Measurements from ENCODE around the gene LMNTD2.

LMNTD2 gene

DNA sequence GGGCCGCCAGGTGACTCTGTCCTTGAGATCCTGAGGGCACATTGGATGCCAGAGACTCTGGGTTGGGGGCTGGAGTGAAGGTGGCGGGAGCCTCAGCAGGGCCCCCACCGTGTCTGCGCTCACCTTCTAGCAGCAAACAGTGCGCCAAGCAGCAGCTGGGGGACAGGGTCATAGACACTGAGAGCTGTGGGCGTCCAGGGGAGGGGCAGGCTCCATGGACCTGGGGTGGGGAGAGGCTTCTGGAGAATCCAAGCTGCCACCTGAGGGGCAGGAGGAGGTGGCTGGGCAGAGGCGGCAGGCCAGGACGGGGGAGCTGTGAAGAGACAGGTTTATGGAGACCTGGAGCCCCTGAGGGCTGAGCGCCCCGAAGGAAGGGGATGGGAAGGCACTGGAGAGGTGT, 23.7 kb upstream of the LMNTD2 start:
- no peak for DNase-seq (ENCODE audit: extremely low read depth, insufficient read length)
- Histone ChIP-seq H3K27me3 (replicated peaks; ENCODE audit: control insufficient read depth, insufficient read depth, low read length) (no peaks in the 10 kb centered on the region), H3K36me3 (ENCODE audit: control insufficient read depth, insufficient read depth, low read length) (peaks cover 35% of the 10 kb centered on the region), H3K4me3 (replicated peaks; ENCODE audit: low read depth, low read length) (no peak overlapping the region)
- TF ChIP-seq, protein P1, sequence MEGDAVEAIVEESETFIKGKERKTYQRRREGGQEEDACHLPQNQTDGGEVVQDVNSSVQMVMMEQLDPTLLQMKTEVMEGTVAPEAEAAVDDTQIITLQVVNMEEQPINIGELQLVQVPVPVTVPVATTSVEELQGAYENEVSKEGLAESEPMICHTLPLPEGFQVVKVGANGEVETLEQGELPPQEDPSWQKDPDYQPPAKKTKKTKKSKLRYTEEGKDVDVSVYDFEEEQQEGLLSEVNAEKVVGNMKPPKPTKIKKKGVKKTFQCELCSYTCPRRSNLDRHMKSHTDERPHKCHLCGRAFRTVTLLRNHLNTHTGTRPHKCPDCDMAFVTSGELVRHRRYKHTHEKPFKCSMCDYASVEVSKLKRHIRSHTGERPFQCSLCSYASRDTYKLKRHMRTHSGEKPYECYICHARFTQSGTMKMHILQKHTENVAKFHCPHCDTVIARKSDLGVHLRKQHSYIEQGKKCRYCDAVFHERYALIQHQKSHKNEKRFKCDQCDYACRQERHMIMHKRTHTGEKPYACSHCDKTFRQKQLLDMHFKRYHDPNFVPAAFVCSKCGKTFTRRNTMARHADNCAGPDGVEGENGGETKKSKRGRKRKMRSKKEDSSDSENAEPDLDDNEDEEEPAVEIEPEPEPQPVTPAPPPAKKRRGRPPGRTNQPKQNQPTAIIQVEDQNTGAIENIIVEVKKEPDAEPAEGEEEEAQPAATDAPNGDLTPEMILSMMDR (IDR thresholded peaks at IDR 0.05; ENCODE audit: insufficient read depth, low read length, poor library complexity, severe bottlenecking) = no peak

DNA sequence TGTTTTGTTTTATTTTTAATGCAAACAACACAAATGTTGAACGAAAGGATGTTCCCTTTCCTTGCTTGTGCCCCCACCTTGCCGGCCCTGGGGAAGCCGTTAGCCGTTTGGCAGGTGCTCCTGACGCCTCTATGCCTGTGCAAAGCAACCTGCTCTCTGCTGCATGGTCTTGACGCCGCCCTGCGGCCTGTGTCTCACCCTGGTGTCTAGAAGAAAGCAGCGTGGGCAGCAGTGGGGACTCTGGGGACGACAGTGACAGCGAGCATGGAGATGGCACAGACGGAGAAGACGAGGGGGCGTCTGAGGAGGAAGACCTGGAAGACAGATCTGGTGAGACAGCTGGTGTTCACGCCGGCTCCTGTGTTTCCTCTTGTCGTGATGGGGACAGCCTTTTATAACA, 21.2 kb upstream of the LMNTD2 start:
- no peak for DNase-seq (ENCODE audit: extremely low read depth, insufficient read length)
- Histone ChIP-seq H3K27me3 (replicated peaks; ENCODE audit: control insufficient read depth, insufficient read depth, low read length) (no peaks in the 10 kb centered on the region), H3K36me3 (ENCODE audit: control insufficient read depth, insufficient read depth, low read length) (peaks cover 19% of the 10 kb centered on the region), H3K4me3 (replicated peaks; ENCODE audit: low read depth, low read length) (no peak overlapping the region)
- TF ChIP-seq, protein P1 (IDR thresholded peaks at IDR 0.05; ENCODE audit: insufficient read depth, low read length, poor library complexity, severe bottlenecking) = no peak

DNA sequence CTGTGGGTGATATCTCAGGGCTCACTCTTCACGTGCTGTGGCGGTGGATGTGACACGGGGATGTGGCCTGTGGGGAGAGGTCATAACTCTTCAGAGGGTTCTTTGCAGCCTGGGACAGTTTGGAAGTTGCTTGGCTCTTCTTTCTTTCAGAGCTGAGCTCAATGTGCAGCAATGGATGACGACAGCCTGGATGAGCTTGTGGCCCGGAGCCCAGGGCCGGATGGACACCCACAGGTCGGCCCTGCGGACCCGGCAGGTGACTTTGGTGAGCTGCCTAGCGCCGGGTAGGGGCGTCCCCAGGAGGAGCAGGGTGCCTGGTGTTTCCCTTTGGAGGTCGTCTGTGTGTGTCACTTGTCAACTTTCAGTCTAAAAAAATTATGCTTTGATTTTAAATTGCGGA, 20.8 kb upstream of the LMNTD2 start:
- no peak overlapping the region for H3K4me3 ChIP-seq (replicated peaks; ENCODE audit: low read depth, low read length)
- no peak for DNase-seq (ENCODE audit: extremely low read depth, insufficient read length)
- no peaks in the 10 kb centered on the region for H3K27me3 ChIP-seq (replicated peaks; ENCODE audit: control insufficient read depth, insufficient read depth, low read length)
- TF ChIP-seq, protein P1 (IDR thresholded peaks at IDR 0.05; ENCODE audit: insufficient read depth, low read length, poor library complexity, severe bottlenecking) = no peak
- peaks cover 16% of the 10 kb centered on the region for H3K36me3 ChIP-seq (ENCODE audit: control insufficient read depth, insufficient read depth, low read length)

DNA sequence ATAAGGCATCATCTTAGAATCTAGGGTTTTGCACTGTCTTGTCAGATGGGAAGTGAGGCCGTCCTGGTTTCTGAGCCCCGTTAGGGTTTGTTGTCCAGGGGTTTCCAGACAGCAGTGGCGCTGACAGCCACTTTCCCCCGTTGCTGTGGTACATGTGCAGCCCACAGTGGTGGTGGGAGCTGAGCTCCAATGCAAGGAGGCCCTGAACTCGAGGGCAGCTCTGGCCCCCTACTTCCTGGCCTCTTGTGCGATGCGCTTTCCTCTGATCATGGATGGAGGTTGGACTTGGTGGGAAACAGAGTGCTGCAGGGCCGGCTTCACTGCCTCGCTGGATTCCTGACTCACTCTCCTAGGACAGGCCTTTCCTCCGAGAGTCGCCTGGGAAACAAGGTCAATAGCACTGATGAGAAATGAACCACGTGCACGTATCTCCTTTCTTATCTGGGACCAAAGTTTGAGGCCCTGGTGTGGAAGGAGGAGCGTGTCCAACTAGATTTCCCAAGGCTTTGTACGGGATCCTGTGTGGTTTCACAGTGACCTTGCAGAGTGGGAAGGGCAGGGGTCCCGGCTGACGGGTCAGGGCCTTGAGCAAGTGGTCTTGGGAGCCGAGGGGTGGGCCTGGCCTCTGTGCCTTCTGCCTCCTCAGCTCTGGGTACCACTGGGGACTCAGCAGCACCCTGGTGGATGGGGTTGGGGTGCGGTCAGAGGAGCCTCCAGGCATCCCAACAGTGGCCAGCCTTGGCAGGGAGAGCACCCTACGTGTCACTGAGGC, 19.5 kb upstream of the LMNTD2 start:
- peaks cover under 1% of the 10 kb centered on the region; the same call in 1 of the 2 replicates for H3K27me3 ChIP-seq (replicated peaks; ENCODE audit: control insufficient read depth, insufficient read depth, low read length)
- H3K4me3 ChIP-seq (replicated peaks; ENCODE audit: low read depth, low read length) = no peak overlapping the region
- peaks cover 15% of the 10 kb centered on the region for H3K36me3 ChIP-seq (ENCODE audit: control insufficient read depth, insufficient read depth, low read length)

DNA sequence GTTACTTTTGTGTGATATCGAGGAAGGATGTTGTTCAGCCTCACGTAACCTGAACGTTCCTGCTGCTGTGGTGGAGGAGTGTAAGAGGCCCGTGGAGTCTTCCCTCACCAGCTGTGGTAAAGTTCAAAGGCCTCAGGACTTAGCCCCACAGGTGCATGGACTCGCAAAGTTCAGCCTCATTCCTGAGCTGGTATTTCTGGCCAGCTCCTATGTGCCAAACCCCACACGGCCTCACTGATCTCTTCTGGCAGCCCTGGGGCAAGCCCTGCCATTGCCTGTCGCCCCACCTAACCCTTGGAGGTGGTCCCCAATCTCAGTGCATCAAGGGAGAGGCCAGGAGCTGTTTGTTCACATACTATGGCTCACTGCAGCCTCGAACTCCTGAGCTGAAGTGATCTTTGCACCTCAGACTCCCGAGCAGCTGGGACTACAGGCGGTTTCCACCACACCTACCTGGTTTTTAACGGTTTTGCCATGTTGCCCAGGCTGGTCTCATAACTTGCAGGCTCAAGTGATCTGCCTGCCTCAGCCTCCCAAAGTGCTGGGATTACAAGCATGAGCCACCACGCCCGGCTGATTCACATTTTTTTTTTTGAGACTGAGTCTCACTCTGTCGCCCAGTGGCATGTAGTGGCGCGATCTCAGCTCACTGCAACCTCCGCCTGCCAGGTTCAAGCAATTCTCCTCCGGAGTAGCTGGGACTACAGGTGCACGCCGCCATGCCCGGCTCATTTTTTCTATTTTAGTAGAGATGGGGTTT, 17.9 kb upstream of the LMNTD2 start:
- peaks cover 2% of the 10 kb centered on the region; the same call in 1 of the 2 replicates for H3K27me3 ChIP-seq (replicated peaks; ENCODE audit: control insufficient read depth, insufficient read depth, low read length)
- H3K36me3 ChIP-seq (ENCODE audit: control insufficient read depth, insufficient read depth, low read length) = peaks cover 5% of the 10 kb centered on the region
- H3K4me3 ChIP-seq (replicated peaks; ENCODE audit: low read depth, low read length) = peak overlapping the region; percentile 97
- no peak for DNase-seq (ENCODE audit: extremely low read depth, insufficient read length)
- TF ChIP-seq, protein P1 (IDR thresholded peaks at IDR 0.05; ENCODE audit: insufficient read depth, low read length, poor library complexity, severe bottlenecking) = no peak

More for the DNA sequence above, 19.5 kb upstream of the LMNTD2 start:
- DNase-seq (ENCODE audit: extremely low read depth, insufficient read length) = no peak
- TF ChIP-seq, protein P1 (IDR thresholded peaks at IDR 0.05; ENCODE audit: insufficient read depth, low read length, poor library complexity, severe bottlenecking) = no peak

All from GM06990 (cell line).